H7 (cell line): Measurements from ENCODE around the gene MREG. TPM values are rescaled to one million over a fixed set of nuclear protein-coding genes. Genes with fewer than 3 reads are reported as not detected.

Source experiments
- DNase-seq: peaks from one replicate; pipeline ENCODE4 v3.0.0; 2012
- H3K27me3 ChIP-seq: 2 replicates; pipeline ENCODE4 v1.6.0; 2011; ENCODE audit warnings: mild to moderate bottlenecking, low read length; ENCODE audit not compliant: control insufficient read depth, insufficient read depth
- H3K36me3 ChIP-seq: replicated peaks from 2 replicates; pipeline ENCODE4 v1.5.1; 2011; ENCODE audit warnings: low read length; ENCODE audit not compliant: control insufficient read depth, insufficient read depth
- H3K4me3 ChIP-seq: 2 replicates; pipeline ENCODE4 v1.5.1; 2011; ENCODE audit warnings: low read depth, mild to moderate bottlenecking, control low read depth, low read length, moderate library complexity; ENCODE audit not compliant: insufficient read depth
- total RNA-seq: library from RNA; depleted of rRNA; stranded (reverse); fragments of >200 nt; shearing (Covaris generic); gene quantifications from 2 replicates; pipeline ENCODE4 v1.2.3, GENCODE V29; 2014

Gene MREG
- total RNA-seq, 1 experiment from 2014 or later = 14.9 TPM

DNA sequence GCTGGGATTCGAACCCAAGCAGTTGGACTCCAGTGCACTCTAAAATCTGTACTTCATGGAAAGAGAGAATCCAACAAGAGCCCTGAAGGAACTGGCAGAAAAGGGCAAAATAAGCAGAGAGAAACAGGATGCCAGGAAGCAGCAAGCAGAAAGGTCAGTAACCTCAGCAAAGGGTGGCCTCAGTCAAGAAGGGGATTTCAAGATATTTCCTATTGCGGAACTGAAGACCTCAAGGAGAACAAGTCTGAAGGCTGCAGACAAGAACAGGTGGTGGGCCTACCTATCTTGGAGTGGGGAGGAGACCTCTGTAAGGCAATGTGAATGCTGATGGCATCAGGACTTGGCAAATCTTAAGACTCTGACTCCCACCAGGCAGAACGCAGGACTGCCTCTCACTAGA, 20.1 kb upstream of the MREG start:
- DNase-seq = no peak
- Histone ChIP-seq H3K4me3 (no peak overlapping the region), H3K27me3 (no peaks in the 10 kb centered on the region), H3K36me3 (no peaks in the 10 kb centered on the region; the same call in 1 of the 2 replicates)

GRCh38 chr2:216031960-216032689, 18.8 kb upstream of the MREG start:
- DNase-seq = no peak
- no peaks in the 10 kb centered on the region; the same call in 1 of the 2 replicates for H3K36me3 ChIP-seq
- no peak overlapping the region for H3K4me3 ChIP-seq
- no peaks in the 10 kb centered on the region for H3K27me3 ChIP-seq

- Histone ChIP-seq H3K27me3 (no peaks in the 10 kb centered on the region), H3K36me3 (no peaks in the 10 kb centered on the region), H3K4me3 (no peak overlapping the region)
- DNase-seq = no peak
Observed at GRCh38 chr2:216030216-216030615, 16.9 kb upstream of the MREG start.

- no peaks in the 10 kb centered on the region for H3K27me3 ChIP-seq
- no peak for DNase-seq
- H3K4me3 ChIP-seq = no peak overlapping the region
- no peaks in the 10 kb centered on the region for H3K36me3 ChIP-seq
Observed at GRCh38 chr2:216029416-216030129, 16.2 kb upstream of the MREG start.

DNA sequence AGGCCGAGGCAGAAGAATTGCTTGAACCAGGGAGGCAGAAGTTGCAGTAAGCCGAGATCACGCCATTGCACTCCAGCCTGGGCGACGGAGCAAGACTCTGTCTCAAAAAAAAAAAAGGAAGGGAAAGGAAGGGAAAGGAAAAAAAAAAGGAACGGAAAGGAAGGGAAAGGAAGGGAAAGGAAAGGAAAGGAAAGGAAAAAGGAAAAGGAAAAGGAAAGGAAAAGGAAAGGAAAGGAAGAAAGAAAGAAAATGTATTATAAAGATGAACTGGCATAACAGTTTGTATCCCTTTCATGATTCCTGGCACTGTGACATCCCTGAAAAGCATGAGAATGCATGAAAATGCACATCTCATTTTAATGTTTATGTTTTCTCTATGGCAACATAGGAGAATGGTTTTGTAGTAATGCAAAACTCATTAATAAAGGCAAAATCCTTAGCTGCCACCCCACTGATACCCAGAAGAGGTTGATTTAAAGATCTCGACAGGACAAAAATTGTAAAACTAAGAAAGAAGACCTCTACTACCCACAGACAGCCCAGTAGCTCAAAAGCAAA, 11.5 kb upstream of the MREG start:
- no peaks in the 10 kb centered on the region for H3K27me3 ChIP-seq
- H3K36me3 ChIP-seq = no peaks in the 10 kb centered on the region
- H3K4me3 ChIP-seq = no peak overlapping the region
- DNase-seq = no peak

GRCh38 chr2:216023055-216023648, 9.8 kb upstream of the MREG start:
- no peak overlapping the region for H3K4me3 ChIP-seq
- no peaks in the 10 kb centered on the region for H3K27me3 ChIP-seq
- peak; percentile 76 for DNase-seq
- H3K36me3 ChIP-seq = no peaks in the 10 kb centered on the region

DNA sequence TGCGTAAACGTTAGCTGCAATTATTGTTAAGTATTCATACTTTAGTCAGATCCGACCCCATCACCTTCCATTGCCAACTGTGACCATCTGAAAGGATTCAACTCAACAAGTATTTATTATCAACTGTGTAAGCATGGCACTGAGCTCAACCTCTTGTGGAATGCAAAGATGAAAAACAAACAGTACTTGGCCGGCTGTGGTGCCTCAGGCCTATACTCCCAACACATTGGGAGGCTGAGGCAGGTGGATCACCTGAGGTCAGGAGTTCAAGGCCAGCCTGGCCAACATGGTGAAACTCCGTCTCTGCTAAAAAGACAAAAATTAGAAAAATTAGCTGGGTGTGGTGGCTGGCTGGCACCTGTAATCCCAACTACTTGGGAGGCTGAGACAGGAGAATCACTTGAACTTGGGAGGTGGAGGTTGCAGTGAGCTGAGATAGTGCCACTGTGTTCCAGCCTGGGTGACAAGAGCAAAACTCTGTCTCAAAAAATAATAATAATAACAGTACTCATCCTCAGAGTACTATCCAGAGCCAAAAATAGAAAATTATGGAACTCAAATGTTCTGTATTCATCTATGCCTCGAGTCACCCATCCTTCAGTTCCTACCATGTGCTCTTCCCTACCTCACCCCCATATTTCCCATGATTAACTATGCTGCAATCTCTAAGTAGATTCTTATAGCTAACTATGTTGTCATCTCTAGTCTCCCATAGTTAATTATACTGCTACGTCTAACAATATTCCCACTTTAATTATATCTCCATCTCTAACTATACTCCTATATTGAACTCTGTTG, 8.6 kb upstream of the MREG start:
- DNase-seq = no peak
- Histone ChIP-seq H3K27me3 (no peaks in the 10 kb centered on the region), H3K36me3 (no peaks in the 10 kb centered on the region), H3K4me3 (no peak overlapping the region)

GRCh38 chr2:216018709-216019108, 5.4 kb upstream of the MREG start:
- no peaks in the 10 kb centered on the region for H3K27me3 ChIP-seq
- no peak for DNase-seq
- no peaks in the 10 kb centered on the region for H3K36me3 ChIP-seq
- H3K4me3 ChIP-seq = no peak overlapping the region

DNA sequence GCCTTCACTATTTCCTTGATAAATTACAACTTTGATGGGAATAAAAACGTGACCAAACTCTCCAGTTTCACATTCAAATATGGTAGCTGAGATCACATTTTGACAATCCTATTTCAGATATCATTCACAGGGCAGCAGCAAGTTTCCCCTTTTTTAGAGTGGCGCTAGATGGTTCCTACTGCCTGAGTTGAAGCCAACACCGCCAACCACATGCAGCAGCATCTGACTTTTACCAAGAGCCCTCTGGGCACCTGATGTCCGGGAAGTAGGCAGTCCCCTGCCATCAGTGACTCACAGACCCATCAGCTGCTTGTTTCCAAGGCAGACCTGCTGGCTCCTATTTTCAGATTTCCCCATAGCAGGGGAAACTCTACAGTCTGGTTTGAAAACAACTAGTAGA, 4.0 kb upstream of the MREG start:
- H3K27me3 ChIP-seq = no peaks in the 10 kb centered on the region
- no peak for DNase-seq

GRCh38 chr2:216016581-216016980, 3.2 kb upstream of the MREG start:
- no peaks in the 10 kb centered on the region for H3K27me3 ChIP-seq
- no peak for DNase-seq
- no peak overlapping the region for H3K4me3 ChIP-seq
- no peaks in the 10 kb centered on the region for H3K36me3 ChIP-seq

More for the DNA sequence above, 4.0 kb upstream of the MREG start:
- Histone ChIP-seq H3K36me3 (no peaks in the 10 kb centered on the region), H3K4me3 (no peak overlapping the region)

GRCh38 chr2:216015722-216016464, 2.5 kb upstream of the MREG start:
- Histone ChIP-seq H3K27me3 (no peaks in the 10 kb centered on the region), H3K4me3 (no peak overlapping the region), H3K36me3 (no peaks in the 10 kb centered on the region)
- DNase-seq = no peak

DNA sequence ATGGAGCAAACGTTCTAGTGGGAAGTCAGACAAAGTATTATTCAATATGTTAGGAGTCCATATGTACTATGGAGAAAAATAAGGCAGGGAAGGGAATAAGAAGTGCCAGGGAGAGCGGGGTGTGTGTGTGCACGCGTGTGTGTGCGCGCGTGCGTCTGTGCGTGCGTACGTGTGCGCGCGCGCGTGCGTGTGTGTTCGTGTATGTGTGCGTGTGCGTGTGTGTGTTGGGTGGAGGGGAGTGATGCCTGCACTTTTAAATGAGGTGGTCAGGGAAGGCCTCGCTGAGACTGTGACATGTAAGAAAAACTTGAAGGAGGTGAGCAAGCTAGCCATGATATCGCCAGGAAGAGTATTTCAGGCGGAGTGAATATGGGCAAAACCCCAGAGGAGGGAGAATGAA, 1.6 kb upstream of the MREG start:
- no peaks in the 10 kb centered on the region for H3K36me3 ChIP-seq
- no peaks in the 10 kb centered on the region for H3K27me3 ChIP-seq
- DNase-seq = no peak
- no peak overlapping the region for H3K4me3 ChIP-seq

DNA sequence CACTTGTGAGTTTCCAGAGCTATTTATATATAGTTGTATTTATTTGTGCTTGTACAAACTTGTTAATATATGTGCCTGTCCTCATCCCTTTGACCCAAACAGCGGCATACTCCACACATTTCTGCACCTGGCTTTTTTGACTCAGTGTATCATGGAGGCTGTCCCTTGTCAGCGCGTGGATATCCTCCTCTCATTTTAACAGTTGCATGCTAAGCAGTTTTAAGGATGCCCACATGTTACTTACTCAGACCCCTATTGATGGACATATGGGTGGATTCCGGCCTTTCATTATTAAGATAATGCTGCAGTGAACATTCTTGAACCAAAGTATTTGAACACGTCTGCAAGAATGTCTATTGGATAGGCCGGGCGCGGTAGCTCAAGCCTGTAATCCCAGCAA, 655 bp upstream of the MREG start:
- Histone ChIP-seq H3K36me3 (no peaks in the 10 kb centered on the region), H3K27me3 (no peaks in the 10 kb centered on the region), H3K4me3 (no peak overlapping the region)
- DNase-seq = no peak

GRCh38 chr2:216012830-216013079, 596 bp downstream of the MREG start:
- Histone ChIP-seq H3K36me3 (no peaks in the 10 kb centered on the region), H3K4me3 (peak overlapping the region; percentile 75), H3K27me3 (no peaks in the 10 kb centered on the region)
- DNase-seq = no peak
